Activated CD4-positive, alpha-beta memory T cell treated with anti-CD3 and anti-CD28 coated beads, Interleukin-2, amount 10 ng/mL, durations not matched to agents 7 days and 5 days (primary cell): Measurements from ENCODE around the gene GOLGA6L24. TPM values are rescaled to one million over a fixed set of nuclear protein-coding genes. Genes with fewer than 3 reads are reported as not detected.
"Not testable (repeated sequence)": the region's sequence is repeated elsewhere in the genome, so short reads cannot be mapped to it uniquely, and the experiment has no call there.

ENCODE experiments used
- CTCF ChIA-PET: fragments of 350-600 bp; sonication (Branson Sonifier 250); formaldehyde crosslinking; loops from one replicate; lab custom pipeline; 2021; ENCODE audit warnings: antibody characterized with exemption, inconsistent platforms; lab: Charles Lee
- POLR2A ChIA-PET: fragments of 350-600 bp; sonication (Branson Sonifier 250); formaldehyde crosslinking; loops from one replicate; lab custom pipeline; 2021; ENCODE audit warnings: antibody characterized with exemption; lab: Charles Lee
- DNase-seq: peaks from one replicate; pipeline ENCODE4 v3.0.0-alpha.2; 2020
- H3K27ac Mint-ChIP-seq: one replicate; pipeline ENCODE4 v1.8.0; 2021; ENCODE audit warnings: mild to moderate bottlenecking, mixed read lengths
- H3K27me3 Mint-ChIP-seq: one replicate; pipeline ENCODE4 v1.8.0; 2021; ENCODE audit warnings: mixed read lengths
- H3K36me3 Mint-ChIP-seq: one replicate; pipeline ENCODE4 v1.8.0; 2021; ENCODE audit warnings: low read depth, mixed read lengths
- H3K4me1 Mint-ChIP-seq: one replicate; pipeline ENCODE4 v1.8.0; 2021; ENCODE audit warnings: mixed read lengths
- H3K4me3 Mint-ChIP-seq: one replicate; pipeline ENCODE4 v1.8.0; 2021; ENCODE audit warnings: mild to moderate bottlenecking, mixed read lengths
- H3K9me3 Mint-ChIP-seq: one replicate; pipeline ENCODE4 v1.8.0; 2021; ENCODE audit warnings: mixed read lengths
- total RNA-seq, 2 experiments: library from RNA; stranded (reverse); gene quantifications; one replicate each; pipeline ENCODE4 v1.2.3, GENCODE V29; 2021

The GOLGA6L24 gene
- total RNA-seq, 2 experiments from 2014 or later = not detected

DNA sequence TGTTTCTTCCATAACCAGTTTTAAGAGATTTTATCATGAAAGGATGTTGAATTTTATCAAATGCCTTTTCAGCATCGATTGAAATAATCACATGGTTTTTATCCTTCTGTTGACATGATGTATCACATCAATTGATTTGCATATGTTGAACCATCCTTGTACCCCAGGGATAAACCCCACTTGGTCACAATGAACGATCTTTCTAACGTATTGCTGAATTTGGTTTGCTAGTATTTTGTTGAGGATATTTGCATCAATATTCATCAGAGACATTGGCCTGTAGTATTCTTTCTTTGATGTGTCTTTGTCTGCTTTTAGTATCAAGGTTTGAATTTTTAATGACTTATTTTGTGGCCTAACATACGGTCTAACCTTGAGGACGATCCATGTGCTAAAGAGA is 49.2 kb downstream of the GOLGA6L24 start:
- POLR2A ChIA-PET, H3K27me3 Mint-ChIP-seq: not testable (repeated sequence)
- H3K36me3 Mint-ChIP-seq = peaks cover 22% of the 10 kb centered on the region

More for the DNA sequence above, 49.2 kb downstream of the GOLGA6L24 start:
- H3K4me1 Mint-ChIP-seq, CTCF ChIA-PET, H3K9me3 Mint-ChIP-seq, DNase-seq, H3K4me3 Mint-ChIP-seq, H3K27ac Mint-ChIP-seq: not testable (repeated sequence)

Other genes with a start within 250 kb of the GOLGA6L24 start
- 10 to 100 TPM; 30.2 to 33.7 TPM for gene HERC2, start 35.9 kb downstream of the GOLGA6L24 start, total RNA-seq
- gene GOLGA8F, start 20.6 kb upstream of the GOLGA6L24 start, total RNA-seq = not detected
- not detected for gene GOLGA8G, start 174.9 kb upstream of the GOLGA6L24 start, total RNA-seq
- not detected for gene GOLGA6L25, start 195.5 kb upstream of the GOLGA6L24 start, total RNA-seq